Fibroblast of lung (primary cell): Measurements from ENCODE around the gene CDYL. TPM values are rescaled to one million over a fixed set of nuclear protein-coding genes. Genes with fewer than 3 reads are reported as not detected.
A peak's percentile ranks its signal among the peaks of the same experiment; 100 is the strongest.

ENCODE experiments used
- DNase-seq, 2 donors: peaks; one replicate each; pipeline versions ENCODE4 v3.0.0 to v3.0.0-alpha.2; 2010; ENCODE audit warnings: low read depth in 2 of 2
- H2AFZ ChIP-seq: 2 replicates; pipeline ENCODE4 v1.5.1; 2012; ENCODE audit warnings: low read length, control low read depth, inconsistent platforms
- H3K27ac ChIP-seq: 2 replicates; pipeline ENCODE4 v1.5.1; 2011; ENCODE audit warnings: low read length, control low read depth; ENCODE audit not compliant: insufficient read depth
- H3K27me3 ChIP-seq: 2 replicates; pipeline ENCODE4 v1.5.1; 2011; ENCODE audit warnings: mild to moderate bottlenecking, low read length; ENCODE audit not compliant: control insufficient read depth, insufficient read depth
- H3K36me3 ChIP-seq: 2 replicates; pipeline ENCODE4 v1.5.1; 2011; ENCODE audit warnings: low read length; ENCODE audit not compliant: control insufficient read depth, insufficient read depth
- H3K4me1 ChIP-seq: 2 replicates; pipeline ENCODE4 v1.5.1; 2011; ENCODE audit warnings: low read length; ENCODE audit not compliant: control insufficient read depth, insufficient read depth; ENCODE audit errors: extremely low read depth
- H3K4me2 ChIP-seq: 2 replicates; pipeline ENCODE4 v1.5.1; 2011; ENCODE audit warnings: low read length, control low read depth; ENCODE audit not compliant: insufficient read depth; ENCODE audit errors: extremely low read depth
- H3K4me3 ChIP-seq, 4 experiments: fragments of 200-600 bp in 1 of 4; sonication (generic) in 1 of 4; replicated peaks in 1 of 4; 2 replicates each; pipeline ENCODE4 v1.5.1; 2011 to 2016; ENCODE audit warnings: low read length in 4 of 4, low read depth in 3 of 4, mild to moderate bottlenecking in 3 of 4, control low read depth in 2 of 4, inconsistent platforms in 1 of 4, mixed read lengths in 1 of 4; ENCODE audit not compliant: insufficient read depth in 1 of 4; ENCODE audit errors: control extremely low read depth in 1 of 4
- H3K79me2 ChIP-seq: 2 replicates; pipeline ENCODE4 v1.5.1; 2012; ENCODE audit warnings: mild to moderate bottlenecking, low read length, inconsistent platforms; ENCODE audit not compliant: control insufficient read depth, insufficient read depth
- H3K9ac ChIP-seq: 2 replicates; pipeline ENCODE4 v1.5.1; 2011; ENCODE audit warnings: mild to moderate bottlenecking, low read length, control low read depth; ENCODE audit not compliant: insufficient read depth
- H3K9me3 ChIP-seq: 2 replicates; pipeline ENCODE4 v1.5.1; 2012; ENCODE audit warnings: low read depth, low read length; ENCODE audit not compliant: control insufficient read depth, insufficient read depth
- H4K20me1 ChIP-seq: 2 replicates; pipeline ENCODE4 v1.5.1; 2011; ENCODE audit warnings: low read length; ENCODE audit not compliant: control insufficient read depth, insufficient read depth; ENCODE audit errors: extremely low read depth
- EZH2 ChIP-seq: IDR thresholded peaks from 2 replicates; pipeline ENCODE4 v1.5.1; 2012; ENCODE audit warnings: low read length, control low read depth, mild to moderate bottlenecking; ENCODE audit errors: missing control alignments
- polyA plus RNA-seq, 2 donors: library from polyadenylated mRNA; depleted of rRNA in 1 of 2; stranded (reverse) in 1 of 2; unstranded in 1 of 2; fragments of >200 nt; gene quantifications; 2 replicates each; pipeline ENCODE4 v1.2.1, GENCODE V29; 2011 to 2012; ENCODE audit warnings: missing spikeins in 1 of 2
- total RNA-seq: library from RNA; depleted of rRNA; stranded (reverse); fragments of >200 nt; gene quantifications from 2 replicates; pipeline ENCODE4 v1.2.1, GENCODE V29; 2014
- TF ChIP-seq, protein P1 (sequence below), 2 donors: IDR thresholded peaks in 1 of 2; conservative IDR thresholded peaks in 1 of 2; 1 replicate in 1 of 2; 2 replicates in 1 of 2; pipeline ENCODE4 v1.5.1; 2011 to 2012; ENCODE audit warnings: low read length in 2 of 2, control low read depth in 1 of 2, inconsistent platforms in 1 of 2, low read depth in 1 of 2, mild to moderate bottlenecking in 1 of 2

Gene CDYL
- total and polyA plus RNA-seq, 2 donors (not counting 1 experiment from before 2014, with no cell fraction given), result 20.6 to 24.9 TPM

DNA sequence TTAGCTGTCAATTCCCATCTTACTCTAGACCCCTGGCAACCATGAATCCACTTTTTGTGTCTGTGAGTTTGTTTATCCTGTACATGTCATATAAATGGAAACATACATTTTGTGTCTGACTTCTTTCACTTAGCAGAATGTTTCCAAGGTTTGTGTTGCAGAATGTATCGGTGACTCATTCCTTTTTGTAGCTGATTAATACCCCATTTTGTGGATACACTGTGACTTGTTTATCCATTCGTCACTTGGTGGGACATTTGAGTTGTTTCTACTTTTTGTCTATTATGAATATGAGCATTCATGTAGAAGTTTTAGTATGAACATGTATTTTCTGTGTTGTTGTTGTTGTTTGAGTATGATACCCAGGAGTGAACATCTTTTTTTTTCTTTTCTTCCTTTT, 21.4 kb downstream of the CDYL start:
- DNase-seq, result peak; percentile 45 to 60
- Histone ChIP-seq H3K4me2 (no peak overlapping the region), H3K36me3 (no peaks in the 10 kb centered on the region), H3K4me3 (no peak overlapping the region), H2AFZ (no peak overlapping the region), H3K9me3 (no peaks in the 10 kb centered on the region), H3K79me2 (peaks cover 62% of the 10 kb centered on the region), H3K27me3 (no peaks in the 10 kb centered on the region), H3K27ac (no peak overlapping the region), H4K20me1 (no peaks in the 10 kb centered on the region), H3K9ac (no peak overlapping the region), H3K4me1 (peaks cover 5% of the 10 kb centered on the region)
- TF ChIP-seq, protein P1, sequence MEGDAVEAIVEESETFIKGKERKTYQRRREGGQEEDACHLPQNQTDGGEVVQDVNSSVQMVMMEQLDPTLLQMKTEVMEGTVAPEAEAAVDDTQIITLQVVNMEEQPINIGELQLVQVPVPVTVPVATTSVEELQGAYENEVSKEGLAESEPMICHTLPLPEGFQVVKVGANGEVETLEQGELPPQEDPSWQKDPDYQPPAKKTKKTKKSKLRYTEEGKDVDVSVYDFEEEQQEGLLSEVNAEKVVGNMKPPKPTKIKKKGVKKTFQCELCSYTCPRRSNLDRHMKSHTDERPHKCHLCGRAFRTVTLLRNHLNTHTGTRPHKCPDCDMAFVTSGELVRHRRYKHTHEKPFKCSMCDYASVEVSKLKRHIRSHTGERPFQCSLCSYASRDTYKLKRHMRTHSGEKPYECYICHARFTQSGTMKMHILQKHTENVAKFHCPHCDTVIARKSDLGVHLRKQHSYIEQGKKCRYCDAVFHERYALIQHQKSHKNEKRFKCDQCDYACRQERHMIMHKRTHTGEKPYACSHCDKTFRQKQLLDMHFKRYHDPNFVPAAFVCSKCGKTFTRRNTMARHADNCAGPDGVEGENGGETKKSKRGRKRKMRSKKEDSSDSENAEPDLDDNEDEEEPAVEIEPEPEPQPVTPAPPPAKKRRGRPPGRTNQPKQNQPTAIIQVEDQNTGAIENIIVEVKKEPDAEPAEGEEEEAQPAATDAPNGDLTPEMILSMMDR (conservative IDR thresholded peaks at IDR 0.05 in 1 of 2, IDR thresholded peaks at IDR 0.05 in 1 of 2; ENCODE audit: low read depth in 1 of 2, low read length in 2 of 2), result no peak
- TF ChIP-seq EZH2, result no peak

DNA sequence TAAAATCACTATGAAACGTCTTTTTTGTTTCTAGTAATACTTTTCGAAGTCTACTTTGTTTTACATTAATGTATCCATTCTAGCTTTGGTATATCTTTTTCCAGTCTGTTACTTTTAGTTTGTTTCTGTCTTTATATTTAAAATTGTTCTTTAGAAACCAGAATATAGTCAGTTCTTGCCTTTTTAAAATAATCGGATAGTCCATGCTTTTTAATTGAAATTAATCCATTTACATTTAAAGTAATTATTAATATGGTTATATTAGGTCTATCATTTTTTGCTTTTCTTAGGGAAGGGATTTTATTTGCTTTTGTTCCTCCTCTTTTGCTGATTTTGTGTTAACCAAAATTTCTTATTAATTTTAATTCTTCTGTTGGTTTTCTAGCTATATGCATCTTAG, 23.7 kb downstream of the CDYL start:
- no peak overlapping the region for H3K4me3 ChIP-seq
- no peak overlapping the region for H3K4me2 ChIP-seq
- no peaks in the 10 kb centered on the region for H3K36me3 ChIP-seq
- no peaks in the 10 kb centered on the region for H3K9me3 ChIP-seq
- no peaks in the 10 kb centered on the region for H4K20me1 ChIP-seq
- H3K27me3 ChIP-seq, result no peaks in the 10 kb centered on the region
- H3K27ac ChIP-seq, result no peak overlapping the region
- peaks cover 2% of the 10 kb centered on the region for H3K4me1 ChIP-seq
- TF ChIP-seq, protein P1 (conservative IDR thresholded peaks at IDR 0.05 in 1 of 2, IDR thresholded peaks at IDR 0.05 in 1 of 2; ENCODE audit: low read depth in 1 of 2, low read length in 2 of 2), result no peak
- no peak for TF ChIP-seq EZH2
- H2AFZ ChIP-seq, result no peak overlapping the region
- DNase-seq, result no peak
- H3K79me2 ChIP-seq, result peaks cover 61% of the 10 kb centered on the region
- no peak overlapping the region for H3K9ac ChIP-seq

DNA sequence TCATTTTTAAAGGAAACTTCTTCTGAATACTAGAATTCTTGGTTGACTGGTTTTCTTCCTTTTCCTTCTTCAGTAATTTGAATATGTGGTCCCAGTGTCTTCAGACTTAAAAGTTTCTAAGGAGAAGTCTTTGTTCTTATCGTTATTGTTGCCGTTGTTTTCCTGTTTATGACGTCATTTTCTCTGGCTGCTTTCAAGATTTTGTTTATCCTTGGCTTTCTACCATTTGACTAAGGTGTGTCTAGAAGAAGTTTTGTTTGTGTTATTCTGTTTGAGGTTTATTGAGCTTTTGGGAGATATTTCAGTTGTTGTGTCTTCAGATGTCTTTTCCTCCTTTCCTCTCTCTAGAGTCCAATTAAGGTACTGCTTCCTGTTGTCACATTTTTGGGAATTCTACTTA, 24.5 kb downstream of the CDYL start:
- H3K4me2 ChIP-seq, result no peak overlapping the region

More for the DNA sequence above, 24.5 kb downstream of the CDYL start:
- DNase-seq, result no peak
- Histone ChIP-seq H3K36me3 (no peaks in the 10 kb centered on the region), H3K9me3 (no peaks in the 10 kb centered on the region), H3K4me3 (no peak overlapping the region), H4K20me1 (no peaks in the 10 kb centered on the region), H2AFZ (no peak overlapping the region), H3K4me1 (peaks cover 2% of the 10 kb centered on the region), H3K9ac (no peak overlapping the region), H3K27ac (no peak overlapping the region), H3K79me2 (peaks cover 59% of the 10 kb centered on the region), H3K27me3 (no peaks in the 10 kb centered on the region)
- TF ChIP-seq, protein P1 (conservative IDR thresholded peaks at IDR 0.05 in 1 of 2, IDR thresholded peaks at IDR 0.05 in 1 of 2; ENCODE audit: low read depth in 1 of 2, low read length in 2 of 2), result no peak
- TF ChIP-seq EZH2, result no peak
